A673 (cell line): ENCODE measurements around the gene METTL14.

Experiments used
- CTCF ChIP-seq: fragments of 300-800, 200-600 bp; sonication (generic); conservative IDR thresholded peaks from 2 replicates; pipeline ENCODE4 v1.5.1; 2017; ENCODE audit warnings: low read depth, mild to moderate bottlenecking, antibody characterized with exemption, low read length, moderate library complexity, mixed read lengths
- EZH2 ChIP-seq: fragments of 200-600 bp; sonication (generic); IDR thresholded peaks from 2 replicates; pipeline ENCODE4 v1.6.1; 2017; ENCODE audit warnings: borderline replicate concordance, low read depth, mild to moderate bottlenecking, mixed read lengths, antibody characterized with exemption, low read length; ENCODE audit not compliant: poor library complexity, severe bottlenecking

GRCh38 chr4:118712872-118713271 lies 27.7 kb downstream of the METTL14 start:
- TF ChIP-seq CTCF (no peak), EZH2 (no peak)
